ENCODE measurements around the gene MAML2.

Gene MAML2

DNA sequence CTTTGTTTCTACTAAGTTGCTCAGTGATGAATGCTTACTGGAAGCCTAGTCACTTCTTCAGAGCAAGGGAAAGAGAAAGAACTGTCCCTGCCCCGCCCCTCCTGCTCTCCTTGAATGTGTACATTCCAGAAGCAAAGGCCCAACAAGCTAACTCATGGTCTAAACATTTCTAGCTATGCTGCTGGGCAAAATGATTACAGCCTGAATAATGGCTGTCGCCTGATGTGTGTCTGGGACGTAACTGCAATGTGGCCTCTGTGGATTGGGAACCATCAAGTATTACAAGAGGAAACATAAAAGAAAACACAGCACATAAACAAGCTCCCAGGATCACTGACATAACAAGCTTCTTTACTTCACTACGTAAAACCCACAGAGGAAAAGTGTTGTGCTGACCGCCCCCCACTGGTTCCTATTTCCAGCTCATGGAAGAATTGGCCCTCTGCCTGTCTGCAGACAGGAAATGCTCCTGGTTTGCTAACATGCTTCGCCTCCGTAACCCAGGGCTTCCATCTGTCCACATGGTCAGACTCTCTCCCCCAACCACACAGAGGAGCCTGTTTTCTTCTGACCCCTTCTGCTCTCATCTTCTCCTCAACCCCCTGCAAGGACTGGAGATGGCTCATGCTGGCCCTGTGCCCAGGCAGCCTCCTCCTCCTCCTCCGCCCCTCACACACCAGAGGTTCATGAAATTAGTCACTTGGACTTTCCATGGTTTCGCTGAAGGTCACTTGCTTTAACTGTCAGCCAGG lies 187.2 kb downstream of the MAML2 start:
- no peak for DNase-seq (ENCODE audit: low spot score)

DNA sequence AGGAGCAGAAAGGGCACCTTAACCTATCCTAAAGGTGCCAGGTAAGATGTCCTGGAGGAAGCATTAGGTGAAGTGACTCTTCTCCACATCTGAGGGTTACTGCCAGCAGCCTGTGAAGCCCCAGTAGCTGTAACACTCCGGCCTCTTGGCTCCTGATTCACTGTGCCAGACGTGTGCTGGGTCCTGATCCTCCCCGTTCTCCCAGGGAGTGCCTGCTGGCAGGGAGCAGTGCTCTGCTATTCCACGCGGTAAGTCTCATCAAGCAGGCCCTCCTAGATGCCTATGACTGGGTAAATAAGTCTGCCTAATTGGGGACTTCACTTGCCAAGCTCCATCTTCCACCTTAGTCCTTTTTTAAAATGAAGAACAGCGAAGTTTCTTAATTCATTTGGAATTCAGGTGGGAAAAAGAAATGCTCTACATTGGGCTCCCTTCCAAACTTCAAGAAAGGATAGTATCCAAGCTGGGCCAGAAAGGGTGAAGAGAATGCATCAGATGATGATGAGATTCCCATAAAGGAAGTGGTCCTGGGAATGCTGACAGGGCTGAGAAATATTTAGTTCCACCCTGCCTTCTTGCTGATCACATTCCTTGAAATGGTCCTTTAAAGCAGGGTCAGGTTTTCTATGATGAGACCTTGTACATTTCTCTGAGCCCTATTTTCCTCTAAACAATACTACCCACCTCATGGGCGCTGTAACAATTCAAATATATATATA lies 188.0 kb downstream of the MAML2 start:
- no peak for DNase-seq (ENCODE audit: low spot score)

DNA sequence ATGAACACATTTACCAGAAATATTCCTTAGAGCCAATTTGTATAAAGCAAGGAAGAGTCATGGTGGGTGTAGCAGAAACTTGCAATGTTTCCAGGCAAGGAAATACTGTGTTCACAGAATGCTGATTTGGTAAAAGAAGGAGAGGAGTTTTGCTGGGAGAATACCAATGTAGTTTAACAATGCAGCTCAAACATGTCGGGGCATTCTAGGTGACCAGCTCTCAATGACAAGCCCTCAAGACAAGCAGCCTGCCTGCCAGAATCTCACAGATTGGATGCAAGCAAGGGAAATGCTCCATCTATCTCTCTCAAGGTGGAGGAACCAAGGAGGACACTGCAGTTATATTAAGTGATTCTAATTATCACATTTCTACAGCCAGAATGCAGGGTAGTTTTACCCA lies 190.4 kb downstream of the MAML2 start:
- DNase-seq (ENCODE audit: low spot score): no peak

DNA sequence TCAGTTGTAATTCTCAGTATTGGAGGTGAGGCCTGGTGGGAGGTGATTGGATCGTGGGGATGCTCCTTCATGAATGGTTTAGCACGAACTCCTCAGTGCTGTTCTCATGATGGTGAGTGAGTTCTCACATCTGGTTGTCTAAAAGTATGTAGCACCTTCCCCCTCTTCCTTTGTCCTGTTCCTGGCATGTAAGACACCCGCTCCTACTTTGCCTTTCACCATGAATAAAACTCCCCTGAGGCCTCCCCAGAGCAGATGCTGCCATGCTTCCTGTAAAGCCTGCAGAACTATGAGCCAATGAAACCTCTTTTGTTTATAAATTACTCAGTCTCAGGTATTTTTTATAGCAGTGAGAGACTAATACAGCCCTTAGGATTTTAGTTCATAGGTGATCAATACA lies 191.5 kb downstream of the MAML2 start:
- no peak for DNase-seq (ENCODE audit: low spot score)

DNA sequence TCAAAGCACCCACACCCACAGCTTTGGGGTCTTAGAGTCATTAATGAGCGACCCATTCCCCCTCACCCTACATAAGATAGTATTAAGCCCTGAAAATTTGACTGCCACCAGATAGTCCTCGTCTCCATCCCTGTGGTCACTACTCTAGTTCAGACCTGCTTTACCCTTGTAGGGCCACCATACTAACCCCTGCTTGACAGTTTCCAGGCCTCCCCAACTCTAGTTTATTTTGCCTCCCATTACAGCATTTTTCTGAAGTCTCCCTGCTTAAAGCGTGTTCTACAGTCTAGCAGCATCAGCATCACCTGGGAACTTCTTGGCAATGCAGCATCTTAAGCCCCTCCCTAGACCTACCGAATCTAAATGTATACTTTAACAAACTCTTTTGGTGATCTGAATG lies 192.4 kb downstream of the MAML2 start:
- no peak for DNase-seq (ENCODE audit: low spot score)

DNA sequence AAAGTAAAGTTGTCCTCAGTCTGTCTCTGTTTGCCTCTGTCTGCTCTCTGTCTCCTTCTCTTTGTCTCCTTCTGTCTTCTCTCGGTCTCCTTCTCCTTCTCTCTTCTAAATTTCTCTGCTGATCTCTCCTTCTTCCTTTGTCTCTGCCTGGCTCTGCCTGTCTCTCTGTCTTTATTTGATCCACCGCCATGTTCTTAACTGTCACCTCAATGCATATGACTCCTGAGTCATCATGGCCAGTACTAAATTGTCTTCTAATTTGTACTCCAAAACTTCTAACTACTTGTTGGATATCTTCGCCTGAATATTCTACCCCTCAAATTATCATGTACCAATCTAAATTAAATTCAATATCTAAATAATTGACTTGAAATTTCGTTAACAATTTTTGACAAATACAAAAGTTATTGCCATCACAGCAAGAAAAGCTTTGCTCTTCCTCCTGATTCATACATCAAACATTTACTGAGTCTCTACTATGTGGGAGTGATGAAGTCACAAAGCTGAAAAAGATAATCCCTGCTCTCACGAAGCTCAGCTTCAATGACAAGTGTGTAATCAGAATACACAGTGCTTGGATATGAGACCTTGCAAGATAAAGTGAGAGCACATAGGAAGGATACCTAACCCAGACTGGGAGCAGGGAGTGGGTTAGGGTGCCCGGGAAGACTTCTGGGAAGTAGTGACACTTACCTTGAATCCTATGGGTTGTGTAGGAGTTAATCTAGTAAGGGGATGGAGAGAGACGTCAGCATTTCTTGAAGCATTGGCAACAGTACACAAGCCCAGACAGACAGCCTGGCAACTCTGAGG lies 193.0 kb downstream of the MAML2 start:
- DNase-seq (ENCODE audit: low spot score): no peak

DNA sequence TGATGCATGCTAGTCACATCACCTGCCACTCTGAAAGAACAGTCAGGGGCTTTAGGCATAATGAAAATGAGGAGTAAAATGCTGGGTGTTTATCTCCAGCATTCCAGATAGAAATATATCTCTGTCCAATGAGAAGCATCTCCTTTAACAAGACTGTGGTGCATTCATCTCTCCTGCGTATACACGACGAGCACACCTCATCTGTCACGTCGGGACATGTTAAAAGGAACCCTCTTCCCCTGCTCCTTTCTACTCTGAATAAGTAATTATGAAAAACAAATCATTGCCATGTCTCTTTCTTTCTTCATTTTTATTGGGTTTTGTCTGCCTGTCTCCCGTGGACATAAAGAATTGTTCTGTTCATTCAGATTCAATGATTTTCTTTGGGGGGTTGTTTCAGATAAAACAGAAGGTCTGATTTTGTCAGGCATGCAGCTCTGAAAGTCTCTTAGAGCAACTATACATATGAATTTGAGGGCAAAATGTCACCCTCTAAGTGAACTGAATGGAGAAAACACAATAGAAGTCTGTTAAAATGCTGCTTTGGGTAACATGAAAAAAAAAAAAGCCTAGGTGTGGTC lies 195.0 kb downstream of the MAML2 start:
- no peak for DNase-seq (ENCODE audit: low spot score)

DNA sequence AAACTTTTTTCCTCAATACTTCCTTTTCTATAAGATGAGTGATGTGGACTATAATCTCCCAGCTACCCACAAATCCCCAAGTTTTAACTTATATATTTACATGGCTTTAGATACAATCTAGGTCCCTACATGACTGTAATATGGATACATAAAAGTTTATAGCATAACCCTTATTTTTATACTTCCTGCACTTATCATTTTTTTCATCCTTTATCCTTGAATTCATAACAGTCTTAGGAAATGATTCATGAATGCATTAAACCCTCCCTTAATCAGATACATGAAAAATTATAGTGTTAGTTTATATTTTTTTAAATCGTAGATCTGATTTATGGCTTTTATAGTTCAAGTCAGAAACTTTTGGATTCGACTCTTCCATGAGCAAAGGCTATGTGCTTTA lies 195.8 kb downstream of the MAML2 start:
- DNase-seq (ENCODE audit: low spot score): no peak

DNA sequence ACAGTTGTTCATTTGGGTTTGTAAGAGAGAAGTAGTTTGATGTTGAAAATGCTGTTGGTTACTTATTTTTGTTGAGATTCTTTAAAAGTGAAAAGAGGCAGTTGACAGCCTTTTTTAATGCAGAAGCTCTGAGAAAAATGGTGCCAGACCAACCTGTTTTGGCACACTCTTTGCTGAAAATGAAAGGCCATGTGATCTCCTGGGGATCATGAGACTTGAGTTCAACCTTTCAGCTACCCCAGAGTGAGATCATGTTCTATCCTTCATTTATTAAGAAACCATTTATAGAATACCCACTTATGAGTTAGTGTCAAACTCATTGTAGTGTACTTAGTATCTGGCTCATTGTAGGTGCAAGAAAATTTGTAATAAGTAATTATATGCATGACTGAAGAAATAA lies 196.2 kb downstream of the MAML2 start:
- no peak for DNase-seq (ENCODE audit: low spot score)

DNA sequence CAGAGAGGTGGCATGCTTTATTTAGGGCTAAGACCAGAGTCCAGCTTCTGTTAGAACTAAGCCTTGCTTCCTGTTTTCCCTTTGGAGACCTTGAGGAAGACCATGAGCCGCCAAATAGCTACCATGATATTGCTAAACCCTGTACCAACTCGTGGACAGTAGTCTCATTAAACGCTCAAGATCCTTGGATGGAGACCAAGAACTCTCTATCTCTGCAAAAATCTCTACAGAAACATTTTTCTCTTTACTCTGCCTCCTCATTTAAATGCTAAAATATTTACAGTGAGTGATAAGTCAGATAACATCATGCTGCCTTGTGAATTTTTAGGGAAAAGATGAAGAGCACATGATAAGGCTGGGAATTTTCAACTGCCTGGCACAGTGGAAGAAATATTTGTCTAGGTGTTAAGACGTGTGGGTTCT lies 197.8 kb downstream of the MAML2 start:
- DNase-seq (ENCODE audit: low spot score): no peak

DNA sequence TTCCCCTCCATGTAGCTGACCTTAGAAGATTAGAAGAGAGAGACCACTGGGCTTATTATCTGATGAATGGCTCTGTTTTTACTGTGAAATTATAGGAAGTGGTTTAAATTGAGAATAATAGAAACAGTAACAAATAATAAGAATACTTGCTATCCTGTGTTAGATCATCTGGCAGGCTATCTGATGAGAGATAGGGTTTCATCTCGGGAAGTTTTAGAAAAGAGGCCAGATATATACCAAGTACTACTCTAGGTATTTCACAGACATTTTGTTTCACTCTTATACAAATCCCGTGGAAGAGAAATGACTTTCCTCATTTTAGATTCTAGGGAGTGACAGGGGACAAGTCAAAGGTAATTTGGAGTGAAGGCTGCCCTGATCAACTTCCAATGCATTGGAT lies 198.4 kb downstream of the MAML2 start:
- DNase-seq (ENCODE audit: low spot score): no peak

DNA sequence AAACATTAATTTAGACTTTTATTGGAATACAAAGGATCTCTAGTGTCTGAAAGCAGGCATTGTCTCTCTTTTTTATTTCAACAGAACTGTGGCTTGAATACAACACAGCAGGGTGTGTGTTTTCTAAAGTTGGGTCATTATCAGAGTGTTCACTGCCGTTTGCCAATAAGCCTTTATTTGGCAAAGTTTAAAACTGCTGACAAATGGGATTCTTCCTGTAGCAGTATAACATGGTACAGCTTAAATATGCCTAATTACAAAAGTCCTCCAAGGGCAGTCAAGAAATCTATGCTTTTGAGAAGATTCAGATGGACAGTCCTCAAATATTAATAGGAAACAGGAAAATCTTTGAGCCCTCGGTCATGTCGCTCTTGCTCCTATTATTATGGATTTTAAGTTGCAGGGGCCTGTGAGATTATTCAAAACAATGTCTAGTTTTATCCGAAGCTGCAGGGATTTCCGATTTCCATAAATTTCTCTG lies 199.9 kb downstream of the MAML2 start:
- no peak for DNase-seq (ENCODE audit: low spot score)

DNA sequence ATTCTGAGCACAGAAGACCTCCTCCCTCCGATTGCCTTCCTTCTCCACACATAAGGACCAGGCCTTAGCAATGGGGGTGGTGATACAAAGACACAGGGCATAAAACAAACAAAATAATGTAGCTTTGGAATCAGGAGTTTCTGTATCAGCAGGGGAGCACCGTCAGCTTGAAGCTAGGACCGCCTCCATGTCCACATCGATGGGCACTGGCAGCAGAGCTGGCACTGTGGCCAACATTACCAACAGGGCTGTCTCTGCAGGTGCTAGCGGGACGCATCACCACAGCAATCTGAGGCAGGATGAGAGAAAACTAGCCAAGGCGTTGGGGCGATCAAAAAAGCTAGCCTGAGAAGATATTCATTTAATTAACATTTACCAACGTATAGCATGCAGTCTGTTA lies 201.4 kb downstream of the MAML2 start:
- no peak for DNase-seq (ENCODE audit: low spot score)

DNA sequence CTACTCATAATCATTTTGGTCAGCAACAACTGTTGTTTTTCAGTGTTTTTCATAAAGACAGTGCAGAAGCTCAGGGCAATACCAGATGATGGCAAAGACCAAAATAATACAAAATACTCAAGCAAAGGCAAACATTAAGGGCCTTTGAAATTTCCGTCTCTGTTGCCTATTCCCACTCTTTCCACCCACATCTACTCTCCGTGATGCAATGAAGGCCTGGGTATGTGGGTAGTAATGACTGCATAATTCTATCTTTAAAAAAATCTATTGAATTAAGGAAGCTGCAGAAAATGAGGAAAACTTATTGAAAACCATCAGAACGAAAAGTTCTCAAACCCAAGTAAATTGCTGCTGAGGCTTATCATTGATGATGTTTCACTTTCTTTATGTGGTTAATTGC lies 203.3 kb downstream of the MAML2 start:
- no peak for DNase-seq (ENCODE audit: low spot score)

DNA sequence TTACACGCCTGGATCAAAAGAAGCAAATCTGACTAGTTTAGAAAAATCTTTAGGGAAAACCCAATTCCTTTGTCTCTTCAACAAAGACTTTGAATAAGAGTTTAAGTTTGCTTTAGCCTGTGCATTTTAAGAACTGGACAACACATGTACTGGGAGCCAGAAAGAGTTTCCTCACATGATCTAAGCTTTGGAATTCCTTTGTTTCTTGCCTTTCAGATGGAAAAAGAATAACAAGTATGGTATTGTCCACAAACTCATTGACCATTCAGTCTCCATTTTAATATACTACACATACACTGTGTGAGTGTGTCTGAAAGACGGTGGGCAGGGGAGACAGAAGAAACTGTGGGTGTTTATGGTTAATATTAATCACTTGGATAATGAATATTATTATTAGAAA lies 205.6 kb downstream of the MAML2 start:
- DNase-seq (ENCODE audit: low spot score): no peak

DNA sequence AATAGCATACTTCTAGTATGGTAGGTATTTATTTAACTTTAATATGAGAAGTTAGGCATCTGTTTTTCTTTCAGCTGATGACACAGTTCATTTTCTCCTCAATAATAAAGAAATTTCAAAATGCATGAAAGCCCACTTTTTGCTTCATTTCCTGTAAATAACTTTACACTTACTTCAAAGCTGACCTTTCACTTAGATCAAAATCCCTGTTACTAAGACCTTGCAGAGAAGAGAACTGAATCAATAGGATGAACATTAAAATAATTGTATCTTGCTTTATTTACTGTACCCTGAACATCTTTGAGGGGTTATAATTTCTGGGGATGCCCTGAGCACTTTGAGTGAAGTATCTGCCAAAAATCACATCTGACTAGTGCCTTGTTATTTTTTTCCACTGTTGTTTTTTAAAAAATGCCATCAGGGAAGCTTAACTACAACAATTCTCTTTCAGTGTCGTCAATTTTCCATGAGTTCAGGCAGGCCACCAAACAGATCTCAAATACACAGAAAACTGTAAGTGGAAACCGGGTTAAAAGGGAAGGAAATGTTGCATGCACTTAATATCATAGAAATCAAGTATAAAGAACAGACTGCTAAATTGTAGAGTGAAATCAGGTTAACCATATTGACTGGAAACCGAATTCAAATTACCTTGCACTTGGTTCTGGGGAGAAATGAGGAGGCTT lies 206.2 kb downstream of the MAML2 start:
- DNase-seq (ENCODE audit: low spot score): no peak

DNA sequence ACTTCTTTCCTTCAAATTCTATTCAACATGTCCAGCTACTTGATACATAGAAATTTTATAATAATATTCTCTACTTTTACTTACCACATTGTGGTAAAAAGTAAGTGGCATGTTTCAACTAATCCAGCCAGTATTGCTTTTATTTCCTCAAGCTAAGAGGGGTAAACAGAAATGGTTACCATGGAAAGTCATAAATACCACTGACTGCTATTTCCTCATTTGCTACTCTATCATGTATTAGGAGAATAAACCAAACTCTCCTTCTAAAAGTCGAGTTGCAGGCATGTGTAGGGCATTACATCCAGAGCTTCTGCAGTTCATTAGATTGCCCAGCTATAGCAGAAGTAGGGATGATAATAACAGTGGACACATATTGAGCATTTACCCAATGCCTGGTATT lies 208.4 kb downstream of the MAML2 start:
- no peak for DNase-seq (ENCODE audit: low spot score)

DNA sequence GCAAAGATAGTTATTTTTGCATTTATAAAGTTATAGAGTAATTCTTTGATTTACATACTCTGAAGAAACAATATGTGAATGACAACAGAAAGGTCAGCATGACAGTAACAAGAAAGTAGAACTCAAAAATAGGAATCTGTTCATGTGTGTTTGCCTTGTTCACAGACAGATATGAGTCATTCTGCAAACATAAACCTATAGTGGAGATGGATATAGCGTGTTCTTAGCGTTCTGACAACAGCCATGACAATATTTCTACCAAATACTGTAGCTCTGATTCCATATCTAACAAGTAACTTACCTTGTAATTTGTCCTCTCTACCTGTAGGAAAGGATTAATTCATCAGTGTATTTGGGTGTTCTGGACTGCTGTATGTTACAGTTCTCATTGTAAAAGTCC lies 210.6 kb downstream of the MAML2 start:
- no peak for DNase-seq (ENCODE audit: low spot score)

DNA sequence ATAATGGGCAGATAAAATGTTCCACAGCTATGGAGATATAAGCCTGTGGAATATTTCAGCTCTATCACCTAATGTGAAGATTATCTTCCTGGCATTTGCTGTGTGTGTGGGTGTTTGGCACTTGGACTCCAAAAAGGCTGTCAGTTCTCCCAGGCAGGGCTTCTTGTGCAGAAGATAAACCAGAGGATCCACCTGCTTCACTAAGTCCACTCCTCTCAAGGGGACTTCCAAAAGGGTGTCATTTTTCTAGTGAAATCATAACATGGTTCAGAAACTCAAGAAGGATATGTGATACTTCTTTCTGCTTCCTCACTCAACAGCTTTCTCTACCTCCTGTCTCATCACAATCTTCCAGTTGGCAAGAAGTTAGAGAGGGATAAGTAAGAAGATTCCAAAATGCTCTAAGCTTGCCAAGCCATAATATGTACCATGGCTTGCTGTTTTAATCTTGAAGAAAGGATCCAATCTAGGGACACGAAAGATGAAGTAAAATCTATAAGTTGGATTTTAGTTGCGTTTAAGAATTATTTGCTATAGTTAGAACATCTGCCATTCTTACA lies 212.9 kb downstream of the MAML2 start:
- DNase-seq (ENCODE audit: low spot score): no peak

DNA sequence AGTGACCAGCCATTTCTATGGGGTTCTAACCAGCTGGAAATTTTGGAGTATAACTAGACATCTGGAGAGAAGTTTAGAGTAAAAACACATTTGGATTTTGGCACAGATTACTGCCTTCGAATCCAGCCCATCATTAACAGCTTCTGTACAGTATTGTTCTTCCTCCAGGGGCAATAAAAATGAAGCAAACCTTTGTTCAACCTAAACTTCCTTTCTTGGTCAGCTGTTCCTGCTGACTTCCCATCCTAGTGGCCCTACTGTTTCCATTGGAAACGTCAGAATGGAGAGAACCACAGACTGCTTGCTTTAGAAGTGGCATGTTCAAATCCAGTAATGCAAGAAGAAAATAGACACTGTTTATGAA lies 215.4 kb downstream of the MAML2 start:
- DNase-seq (ENCODE audit: low spot score): no peak

DNA sequence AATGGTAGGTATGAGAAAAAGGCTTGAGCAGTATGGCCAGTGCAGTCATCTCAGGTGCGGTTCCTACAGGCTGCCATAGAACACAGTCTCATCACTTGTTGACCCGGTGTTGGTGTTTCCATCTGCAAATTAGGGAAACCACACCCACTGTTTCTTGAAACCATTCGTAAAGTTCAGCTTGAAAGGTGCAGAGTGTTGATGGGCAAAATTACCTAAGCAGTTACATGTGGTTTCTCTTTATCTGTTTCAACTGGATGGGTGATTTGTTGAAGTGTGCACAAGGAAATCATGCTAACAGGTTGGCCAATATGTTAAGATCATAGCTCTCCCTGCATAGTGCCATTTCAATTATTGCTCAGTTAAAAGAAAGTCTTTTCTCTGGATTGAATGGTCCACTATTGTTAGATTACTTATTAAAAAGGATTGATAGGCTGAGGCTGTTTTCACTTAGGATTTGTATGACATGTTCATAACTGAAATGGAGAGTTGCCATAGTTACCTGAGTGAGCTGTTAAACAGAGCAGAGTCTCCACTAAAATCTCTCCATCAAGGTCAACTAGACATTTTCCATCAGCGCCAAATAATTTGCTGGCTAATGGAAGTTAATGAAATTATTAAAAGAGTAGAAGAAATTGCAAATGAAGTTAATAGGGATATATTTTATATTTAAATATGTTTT lies 215.9 kb downstream of the MAML2 start:
- no peak for DNase-seq (ENCODE audit: low spot score)

Measured in germinal center (tissue), 1 donor.